ENCODE measurements around the gene PCK2. TPM values are rescaled to one million over a fixed set of nuclear protein-coding genes. Genes with fewer than 3 reads are reported as not detected.

PCK2 gene
- total RNA-seq, 4 donors from 2014 or later = 74.4 to 238 (median 130) TPM

DNA sequence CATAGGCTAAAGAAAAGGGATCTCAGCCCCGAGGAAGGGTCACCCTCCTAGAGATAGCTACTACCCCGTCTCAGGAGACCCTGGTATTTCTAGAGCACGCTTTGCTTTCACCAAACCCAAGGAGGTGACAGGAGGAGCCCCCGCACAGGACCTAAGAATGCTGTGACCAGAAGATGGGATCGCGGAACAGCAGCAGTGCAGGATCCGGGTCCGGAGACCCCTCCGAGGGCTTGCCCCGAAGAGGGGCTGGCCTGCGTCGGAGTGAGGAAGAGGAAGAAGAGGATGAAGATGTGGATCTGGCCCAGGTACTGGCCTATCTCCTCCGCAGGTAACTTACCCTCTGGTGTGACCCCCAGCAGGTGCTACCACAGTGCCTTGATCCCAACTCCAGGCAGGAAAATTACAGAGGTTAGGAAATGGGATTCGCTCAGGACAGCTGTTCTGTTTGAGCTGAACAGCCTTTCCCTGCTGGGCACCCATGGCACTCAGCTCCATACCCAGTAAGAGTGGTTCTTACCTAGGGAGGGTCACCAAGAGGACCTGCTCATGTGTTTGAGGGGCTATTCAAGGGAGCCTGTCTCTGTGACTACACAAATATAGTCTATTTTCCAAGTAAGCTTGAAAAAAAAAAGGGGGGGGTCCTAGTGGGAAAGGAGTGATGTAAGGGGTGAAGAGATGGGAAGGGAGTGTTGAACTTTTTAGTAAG, 21.5 kb downstream of the PCK2 start:
- H3K27ac ChIP-seq = peak overlapping the region; percentile 97 to 100 (median 99)
- in situ Hi-C loops (cut with MboI; ENCODE audit: low pct_ligation_motif_present in 1 of 4, low pct_unique_long_range_greater_than_20kb in 1 of 4, low sequenced_read_pairs in 3 of 4) (no loop called here), intact Hi-C loops (cut with DNase I; ENCODE audit: low total_unique reads) (no loop called here)
- TF ChIP-seq POLR2AphosphoS5 (IDR thresholded peaks at IDR 0.05) = no peak
- TF ChIP-seq POLR2A (IDR thresholded peaks at IDR 0.05) = no peak
- TF ChIP-seq, protein P1, sequence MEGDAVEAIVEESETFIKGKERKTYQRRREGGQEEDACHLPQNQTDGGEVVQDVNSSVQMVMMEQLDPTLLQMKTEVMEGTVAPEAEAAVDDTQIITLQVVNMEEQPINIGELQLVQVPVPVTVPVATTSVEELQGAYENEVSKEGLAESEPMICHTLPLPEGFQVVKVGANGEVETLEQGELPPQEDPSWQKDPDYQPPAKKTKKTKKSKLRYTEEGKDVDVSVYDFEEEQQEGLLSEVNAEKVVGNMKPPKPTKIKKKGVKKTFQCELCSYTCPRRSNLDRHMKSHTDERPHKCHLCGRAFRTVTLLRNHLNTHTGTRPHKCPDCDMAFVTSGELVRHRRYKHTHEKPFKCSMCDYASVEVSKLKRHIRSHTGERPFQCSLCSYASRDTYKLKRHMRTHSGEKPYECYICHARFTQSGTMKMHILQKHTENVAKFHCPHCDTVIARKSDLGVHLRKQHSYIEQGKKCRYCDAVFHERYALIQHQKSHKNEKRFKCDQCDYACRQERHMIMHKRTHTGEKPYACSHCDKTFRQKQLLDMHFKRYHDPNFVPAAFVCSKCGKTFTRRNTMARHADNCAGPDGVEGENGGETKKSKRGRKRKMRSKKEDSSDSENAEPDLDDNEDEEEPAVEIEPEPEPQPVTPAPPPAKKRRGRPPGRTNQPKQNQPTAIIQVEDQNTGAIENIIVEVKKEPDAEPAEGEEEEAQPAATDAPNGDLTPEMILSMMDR (IDR thresholded peaks at IDR 0.05) = no peak
- TF ChIP-seq EP300 (IDR thresholded peaks at IDR 0.05; ENCODE audit: low read depth) = no peak
- H3K36me3 ChIP-seq = peaks cover 0 to 28% (median 13%) of the 10 kb centered on the region in 4 donors
- 3% methylated on average over 14 of the region's 14 CpGs; no CpG with 5 or more reads in 1 of the 2 donors for WGBS, 2 donors (ENCODE audit: low coverage in 1 of 2)
- H3K9me3 ChIP-seq = no peaks in the 10 kb centered on the region
- H3K4me3 ChIP-seq = peak overlapping the region; percentile 51 to 77 (median 68)
- DNase-seq = no peak
- peaks cover 11 to 22% (median 19%) of the 10 kb centered on the region in 4 donors for H3K4me1 ChIP-seq
- no peaks in the 10 kb centered on the region for H3K27me3 ChIP-seq

DNA sequence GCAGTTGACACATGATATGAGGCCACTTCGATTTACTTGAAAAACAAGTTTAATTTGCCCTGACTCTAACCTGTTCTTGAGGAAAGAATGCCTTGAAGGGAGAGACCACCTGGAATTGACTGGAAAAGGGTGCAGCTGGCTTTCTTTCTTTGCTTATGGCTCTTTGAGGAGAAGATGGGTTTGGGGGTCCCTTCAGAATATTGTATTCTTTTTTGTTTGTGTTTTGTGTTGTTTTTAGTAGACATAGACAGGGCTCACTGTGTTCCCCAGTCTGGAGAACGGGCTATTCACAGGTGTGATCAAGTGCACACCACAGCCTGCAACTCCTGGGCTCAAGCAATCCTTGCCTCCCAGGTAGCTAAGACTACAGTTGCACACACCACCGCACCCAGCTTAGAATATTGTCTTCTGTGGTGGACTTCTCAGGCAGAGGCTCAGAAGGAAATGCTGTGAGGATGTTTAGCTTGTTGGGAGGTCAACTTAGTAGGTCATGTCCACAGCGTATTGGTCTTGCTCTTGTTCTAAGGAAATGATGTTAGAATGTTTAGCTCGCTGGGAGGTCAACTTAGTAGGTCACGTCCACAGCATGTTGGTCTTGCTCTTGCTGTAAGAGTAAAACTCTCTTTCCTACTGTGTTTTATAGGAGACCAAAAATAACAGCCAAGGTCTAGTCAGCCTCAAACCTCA, 22.2 kb downstream of the PCK2 start:
- in situ Hi-C loops (cut with MboI; ENCODE audit: low pct_ligation_motif_present in 1 of 4, low pct_unique_long_range_greater_than_20kb in 1 of 4, low sequenced_read_pairs in 3 of 4) = no loop called here
- WGBS, 2 donors (ENCODE audit: low coverage in 1 of 2) = 77% methylated on average over 4 to 6 of the region's 6 CpGs
- DNase-seq = no peak
- Histone ChIP-seq H3K4me3 (peak overlapping the region in 3 of 4 donors; percentile 63 to 77 (median 74)), H3K9me3 (no peaks in the 10 kb centered on the region), H3K4me1 (peaks cover 11 to 18% (median 17%) of the 10 kb centered on the region in 4 donors), H3K27ac (peak overlapping the region in 2 of 4 donors; percentile 97 to 99), H3K36me3 (peaks cover 0 to 35% (median 16%) of the 10 kb centered on the region in 4 donors), H3K27me3 (no peaks in the 10 kb centered on the region)
- TF ChIP-seq POLR2AphosphoS5 (IDR thresholded peaks at IDR 0.05) = no peak
- no peak for TF ChIP-seq EP300 (IDR thresholded peaks at IDR 0.05; ENCODE audit: low read depth)
- TF ChIP-seq, protein P1 (IDR thresholded peaks at IDR 0.05) = no peak
- no peak for TF ChIP-seq POLR2A (IDR thresholded peaks at IDR 0.05)
- intact Hi-C loops (cut with DNase I; ENCODE audit: low total_unique reads) = no loop called here

DNA sequence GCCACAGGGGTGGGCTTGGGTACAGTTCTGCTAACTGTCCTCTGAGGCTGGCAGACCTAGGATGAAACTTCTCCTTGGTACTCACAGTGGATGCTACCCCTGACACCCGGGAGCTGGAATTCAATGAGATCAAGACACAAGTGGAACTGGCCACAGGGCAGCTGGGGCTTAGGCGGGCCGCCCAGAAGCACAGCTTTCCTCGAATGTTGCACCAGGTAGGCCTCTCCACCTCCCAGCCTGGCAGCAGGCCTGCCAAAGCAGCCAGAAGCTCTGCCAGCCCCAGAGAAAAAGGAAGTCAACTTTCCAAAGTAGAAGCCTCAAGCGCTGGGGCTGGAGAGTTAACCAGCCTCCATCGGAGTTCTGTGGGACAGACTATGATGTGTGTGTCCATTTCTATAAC, 23.1 kb downstream of the PCK2 start:
- Histone ChIP-seq H3K9me3 (no peaks in the 10 kb centered on the region), H3K36me3 (peaks cover 0 to 44% (median 21%) of the 10 kb centered on the region in 4 donors), H3K4me1 (peaks cover 11 to 18% (median 17%) of the 10 kb centered on the region in 4 donors), H3K4me3 (no peak overlapping the region), H3K27me3 (no peaks in the 10 kb centered on the region), H3K27ac (no peak overlapping the region)
- no peak for TF ChIP-seq POLR2AphosphoS5 (IDR thresholded peaks at IDR 0.05)
- TF ChIP-seq, protein P1 (IDR thresholded peaks at IDR 0.05) = no peak
- TF ChIP-seq POLR2A (IDR thresholded peaks at IDR 0.05) = no peak
- TF ChIP-seq EP300 (IDR thresholded peaks at IDR 0.05; ENCODE audit: low read depth) = no peak
- WGBS, 2 donors (ENCODE audit: low coverage in 1 of 2) = 98% methylated on average over 6 of the region's 6 CpGs; no CpG with 5 or more reads in 1 of the 2 donors
- no peak for DNase-seq
- in situ Hi-C loops (cut with MboI; ENCODE audit: low pct_ligation_motif_present in 1 of 4, low pct_unique_long_range_greater_than_20kb in 1 of 4, low sequenced_read_pairs in 3 of 4) = no loop called here
- intact Hi-C loops (cut with DNase I; ENCODE audit: low total_unique reads) = no loop called here

DNA sequence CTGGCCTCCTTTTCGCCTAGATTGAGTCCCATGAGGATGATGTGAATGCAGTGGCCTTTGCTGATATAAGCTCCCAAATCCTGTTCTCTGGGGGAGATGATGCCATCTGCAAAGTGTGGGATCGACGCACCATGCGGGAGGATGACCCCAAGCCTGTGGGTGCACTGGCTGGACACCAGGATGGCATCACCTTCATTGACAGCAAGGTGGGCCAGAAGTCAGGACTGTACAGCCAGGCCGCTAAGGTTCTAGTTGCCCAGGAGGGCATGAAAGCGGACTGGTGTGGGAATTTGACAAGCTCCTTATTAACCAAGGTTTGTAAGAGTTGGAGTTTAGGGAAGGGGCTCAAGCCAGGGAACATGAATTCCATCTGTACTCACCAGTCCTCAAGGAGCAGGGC, 25.6 kb downstream of the PCK2 start:
- no peak for DNase-seq
- no peaks in the 10 kb centered on the region for H3K9me3 ChIP-seq
- H3K4me1 ChIP-seq = peaks cover 11 to 13% (median 11%) of the 10 kb centered on the region in 4 donors
- WGBS, 2 donors (ENCODE audit: low coverage in 1 of 2) = 97% methylated on average over 6 of the region's 6 CpGs; no CpG with 5 or more reads in 1 of the 2 donors
- intact Hi-C loops (cut with DNase I; ENCODE audit: low total_unique reads) = no loop called here
- peaks cover 0 to 62% (median 26%) of the 10 kb centered on the region in 4 donors for H3K36me3 ChIP-seq
- H3K27ac ChIP-seq = no peak overlapping the region
- in situ Hi-C loops (cut with MboI; ENCODE audit: low pct_ligation_motif_present in 1 of 4, low pct_unique_long_range_greater_than_20kb in 1 of 4, low sequenced_read_pairs in 3 of 4) = no loop called here
- no peaks in the 10 kb centered on the region for H3K27me3 ChIP-seq
- TF ChIP-seq, protein P1 (IDR thresholded peaks at IDR 0.05) = no peak
- TF ChIP-seq POLR2AphosphoS5 (IDR thresholded peaks at IDR 0.05) = no peak
- H3K4me3 ChIP-seq = no peak overlapping the region

Measured in transverse colon (tissue), 4 donors.